Stimulated activated CD4-positive, alpha-beta T cell treated with anti-CD3 and anti-CD28 coated beads, Interleukin-2, amount 100 ng/mL, for 4 hours (primary cell): ENCODE data around the gene FRYL.
"Not testable (repeated sequence)": the region's sequence is repeated elsewhere in the genome, so short reads cannot be mapped to it uniquely, and the experiment has no call there.

Experiments used
- DNase-seq: peaks from one replicate; pipeline ENCODE4 v3.0.0-alpha.2; 2020; ENCODE audit warnings: low read depth

Gene FRYL

DNA sequence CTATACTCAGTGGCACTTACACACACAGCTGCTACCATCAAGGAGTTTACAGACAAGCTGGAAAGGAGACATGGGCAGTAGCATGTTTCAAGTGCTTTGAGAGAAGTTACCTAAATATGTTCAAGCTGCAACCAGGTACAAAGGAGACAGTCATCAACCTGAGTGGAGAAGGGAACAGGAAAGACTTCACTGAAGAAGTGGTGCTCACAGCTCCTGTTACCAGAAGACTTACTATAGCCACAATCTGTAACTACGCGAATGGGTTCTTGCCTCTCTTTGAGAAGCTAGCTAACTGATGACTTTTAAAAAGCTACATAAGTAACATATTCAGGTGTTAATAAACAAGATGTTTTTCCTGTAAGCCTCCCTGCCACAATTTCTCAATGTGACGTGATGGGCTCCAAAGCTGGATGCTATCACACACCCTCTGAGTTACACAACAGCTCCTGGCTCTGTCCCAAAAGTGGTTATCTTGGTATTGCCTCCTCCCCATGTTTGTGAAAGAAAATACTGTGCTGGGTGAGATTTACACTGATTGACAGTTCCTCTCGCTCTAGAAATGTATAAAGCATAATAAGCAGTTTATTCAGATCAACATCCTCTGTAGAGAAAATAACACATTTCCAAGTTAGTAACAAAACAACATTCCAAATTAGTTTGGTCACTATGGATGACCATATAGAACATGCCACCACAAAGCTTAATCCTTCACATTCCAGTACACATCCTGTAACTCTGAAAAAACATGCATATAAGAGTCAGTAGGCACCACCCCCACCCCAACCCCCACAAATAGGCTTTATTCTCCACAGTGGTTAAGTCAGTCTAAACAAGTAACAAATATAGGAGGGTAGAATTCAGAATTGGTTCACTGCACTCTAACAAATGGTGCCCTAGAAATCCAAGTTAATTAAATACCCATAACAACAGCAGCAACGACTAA is 81.8 kb downstream of the FRYL start:
- no peak for DNase-seq

DNA sequence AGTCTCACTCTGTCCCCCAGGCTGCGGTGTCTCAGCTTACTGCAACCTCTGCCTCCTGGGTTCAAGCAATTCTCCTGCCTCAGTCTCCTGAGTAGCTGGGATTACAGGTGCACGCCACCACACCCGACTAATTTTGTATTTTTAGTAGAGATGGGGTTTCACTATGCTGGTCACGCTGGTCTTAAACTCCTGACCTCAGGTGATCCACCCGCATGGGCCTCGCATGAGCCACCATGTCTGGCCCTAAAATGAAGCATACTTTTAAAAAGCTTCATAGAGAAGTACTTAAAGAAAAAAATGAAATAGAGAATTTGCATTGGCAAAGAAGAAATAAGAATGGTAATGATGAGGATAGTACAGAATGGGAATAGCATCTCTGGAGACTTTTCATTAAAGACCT is 82.6 kb downstream of the FRYL start:
- DNase-seq: not testable (repeated sequence)

GRCh38 chr4:48694824-48695223 is 85.3 kb downstream of the FRYL start:
- DNase-seq: no peak

DNA sequence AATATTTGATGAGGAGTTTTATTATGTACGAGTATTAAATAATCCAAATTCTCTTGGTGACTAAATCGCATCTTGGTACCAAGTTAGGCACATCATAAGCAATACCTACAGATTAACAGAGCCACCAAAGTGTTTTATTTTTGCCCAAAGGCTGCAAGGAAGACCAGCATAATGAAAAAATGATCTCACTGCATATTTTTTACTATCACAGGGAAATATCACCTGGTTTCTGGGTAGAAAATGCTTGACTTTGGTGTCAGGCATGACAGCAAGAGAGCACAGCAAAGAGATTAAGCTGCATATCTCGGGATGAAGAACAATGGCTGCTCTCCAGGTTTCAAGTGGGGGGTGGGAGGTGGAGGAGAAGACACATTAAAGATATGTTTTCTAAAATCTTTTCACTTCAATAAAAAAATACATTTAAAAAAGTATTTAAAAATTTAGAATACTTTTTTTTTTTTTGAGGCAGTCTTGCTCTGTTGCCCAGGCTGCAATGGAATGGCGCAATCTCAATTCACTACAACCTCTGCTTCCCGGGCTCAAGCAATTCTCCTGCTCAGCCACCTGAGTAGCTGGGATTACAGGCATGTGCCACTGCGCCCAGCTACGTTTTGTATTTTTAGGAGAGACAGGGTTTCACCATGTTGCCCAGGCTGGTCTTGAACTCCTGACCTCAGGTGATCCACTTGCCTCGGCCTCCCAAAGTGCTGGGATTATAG is 86.1 kb downstream of the FRYL start:
- DNase-seq: no peak

DNA sequence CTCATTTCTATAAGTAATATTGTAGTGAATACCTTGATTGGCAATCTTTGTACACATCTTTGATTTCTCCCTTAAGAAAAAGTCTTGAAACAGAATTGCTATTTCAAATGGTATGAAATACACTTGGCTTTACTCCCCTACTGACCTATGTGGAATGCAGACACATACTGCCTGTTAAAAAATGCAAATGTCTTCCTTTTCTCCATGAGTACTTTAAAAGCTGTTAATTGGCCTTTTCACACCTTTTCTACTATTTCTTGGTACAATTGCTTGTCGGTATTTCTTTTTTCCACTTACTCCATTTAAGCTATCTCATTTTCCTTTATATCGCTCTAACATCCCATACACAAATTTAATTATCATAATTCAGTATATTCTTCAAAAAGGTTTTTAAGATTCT is 87.2 kb downstream of the FRYL start:
- no peak for DNase-seq

DNA sequence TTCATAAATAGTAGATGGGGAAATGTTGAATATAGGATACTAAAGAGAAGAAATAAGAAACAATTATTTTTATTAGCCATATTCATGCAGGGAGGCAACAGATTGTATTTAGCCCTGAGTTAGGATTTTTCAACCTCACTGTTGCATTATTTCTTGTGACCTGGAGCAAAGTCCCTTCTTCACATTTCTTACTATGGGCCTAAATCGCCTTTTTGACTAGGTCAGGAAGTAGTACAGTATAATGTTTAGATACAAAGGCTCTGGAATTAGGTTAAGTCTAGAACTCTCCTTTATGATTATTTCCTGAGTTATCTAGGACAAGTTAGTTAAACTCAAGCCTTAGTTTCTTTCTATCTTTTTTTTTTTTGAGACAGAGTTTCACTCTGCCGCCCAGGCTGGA is 88.0 kb downstream of the FRYL start:
- no peak for DNase-seq

- no peak for DNase-seq
Observed at GRCh38 chr4:48688953-48689352, 91.1 kb downstream of the FRYL start.

DNA sequence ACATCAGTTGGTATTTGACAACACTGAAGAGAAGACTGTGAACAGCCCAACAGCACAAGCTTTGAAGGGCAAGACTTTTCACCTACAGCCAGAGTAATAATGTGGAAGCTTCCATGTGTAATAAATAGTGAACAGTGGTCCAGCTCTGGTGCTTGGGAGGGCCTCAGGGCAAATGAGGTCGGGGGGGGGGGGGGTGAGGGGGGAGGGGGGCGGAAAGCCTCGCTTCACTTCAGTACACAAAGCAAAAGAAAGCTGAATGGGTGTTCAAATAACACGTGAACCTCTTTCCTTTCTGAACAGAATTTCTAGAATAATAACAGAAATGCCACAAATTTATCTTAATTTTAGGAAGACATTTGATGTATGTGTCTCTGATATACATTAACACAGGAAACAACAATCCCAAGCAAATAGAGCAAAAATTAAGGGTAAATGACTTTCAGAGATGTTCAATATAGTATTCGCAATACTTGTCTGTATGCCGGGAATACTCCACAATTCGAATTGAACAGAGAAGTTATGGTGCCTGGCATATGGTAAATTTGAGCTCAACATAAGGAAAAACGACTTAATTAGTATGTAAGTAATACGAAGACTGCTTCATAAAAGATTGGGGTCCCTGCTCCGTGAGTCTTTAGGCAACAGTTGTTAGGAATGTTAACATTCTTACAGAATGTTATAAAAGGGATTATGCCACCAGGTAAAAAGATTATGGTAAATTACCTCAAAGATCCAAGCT is 92.6 kb downstream of the FRYL start:
- no peak for DNase-seq

GRCh38 chr4:48686369-48686768 is 93.7 kb downstream of the FRYL start:
- DNase-seq: no peak

DNA sequence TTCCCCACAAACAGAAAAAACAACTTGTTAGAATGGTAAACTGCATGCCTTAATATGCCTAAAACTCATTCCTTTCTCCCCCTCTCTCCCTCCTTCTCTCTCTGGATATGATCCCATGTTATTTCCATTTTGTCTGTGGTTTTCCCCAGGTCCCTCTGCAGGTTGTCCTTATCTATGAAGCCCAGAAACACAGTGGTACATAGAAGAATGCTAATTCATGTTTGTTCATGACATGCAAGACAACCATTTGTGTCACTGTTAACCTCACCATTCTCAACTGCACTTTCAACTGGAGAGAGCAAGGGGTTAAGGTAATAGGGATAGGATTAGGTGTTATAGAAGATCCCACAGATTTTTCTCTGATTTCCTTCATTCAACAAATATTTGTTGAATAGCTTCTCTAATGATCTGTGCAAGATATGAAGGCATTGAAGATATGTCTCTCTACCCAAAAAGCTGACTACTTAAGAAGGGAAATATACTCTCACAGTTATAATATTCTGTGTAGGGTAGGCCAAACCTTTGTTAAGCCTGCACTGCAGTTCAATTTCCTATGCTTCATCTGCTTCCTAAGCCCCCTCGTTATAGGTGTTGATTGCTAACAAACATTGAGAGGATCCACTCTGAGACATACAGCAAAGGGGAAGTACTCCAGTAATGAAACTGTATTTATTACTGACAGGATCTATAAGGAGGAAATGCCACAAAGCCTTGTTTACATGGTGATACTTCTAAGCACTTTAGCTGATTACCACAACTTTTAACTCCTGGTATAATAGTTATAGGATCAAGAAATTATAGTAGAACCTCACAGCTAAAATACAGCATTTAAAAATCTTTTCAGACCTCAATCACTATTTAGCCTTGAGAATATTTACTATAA is 96.1 kb downstream of the FRYL start:
- no peak for DNase-seq

DNA sequence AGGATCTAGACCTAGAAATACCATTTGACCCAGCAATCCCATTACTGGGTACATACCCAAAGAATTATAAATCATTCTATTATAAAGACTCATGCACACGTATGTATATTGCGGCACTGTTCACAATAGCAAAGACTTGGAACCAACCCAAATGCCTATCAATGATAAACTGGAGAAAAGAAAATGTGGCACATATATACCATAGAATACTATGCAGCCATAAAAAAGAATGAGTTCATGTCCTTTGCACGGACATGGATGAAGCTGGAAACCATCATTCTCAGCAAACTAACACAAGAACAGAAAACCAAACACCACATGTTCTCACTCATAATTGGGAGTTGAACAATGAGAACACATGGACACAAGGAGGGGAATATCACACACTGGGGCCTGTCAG is 97.2 kb downstream of the FRYL start:
- not testable (repeated sequence) for DNase-seq

GRCh38 chr4:48681856-48682255 is 98.2 kb downstream of the FRYL start:
- peak; percentile 7 for DNase-seq

GRCh38 chr4:48680848-48681568 is 99.1 kb downstream of the FRYL start:
- no peak for DNase-seq

GRCh38 chr4:48673537-48673936 is 106.5 kb downstream of the FRYL start:
- no peak for DNase-seq

- DNase-seq: no peak
Observed at GRCh38 chr4:48670587-48670986, 109.5 kb downstream of the FRYL start.

DNA sequence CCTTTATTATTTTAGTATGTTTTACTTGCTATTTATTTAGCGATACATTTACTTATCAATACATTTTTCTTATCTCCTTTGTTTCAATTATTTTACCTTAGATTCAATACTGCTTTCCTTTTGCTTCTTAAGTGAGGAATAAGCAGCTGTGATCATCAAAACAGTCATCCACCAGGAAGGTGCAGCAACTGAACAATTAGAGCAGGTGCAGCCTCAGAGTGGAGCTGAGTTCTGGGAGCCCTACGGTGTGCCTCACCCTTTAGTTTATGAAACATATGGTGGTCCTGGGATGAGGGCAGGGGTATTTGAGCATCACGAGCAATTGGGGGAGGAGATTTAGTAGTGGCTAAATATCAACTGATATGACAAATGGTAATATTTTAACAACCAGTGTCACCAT is 111.0 kb downstream of the FRYL start:
- no peak for DNase-seq

GRCh38 chr4:48668254-48669017 is 111.6 kb downstream of the FRYL start:
- no peak for DNase-seq

DNA sequence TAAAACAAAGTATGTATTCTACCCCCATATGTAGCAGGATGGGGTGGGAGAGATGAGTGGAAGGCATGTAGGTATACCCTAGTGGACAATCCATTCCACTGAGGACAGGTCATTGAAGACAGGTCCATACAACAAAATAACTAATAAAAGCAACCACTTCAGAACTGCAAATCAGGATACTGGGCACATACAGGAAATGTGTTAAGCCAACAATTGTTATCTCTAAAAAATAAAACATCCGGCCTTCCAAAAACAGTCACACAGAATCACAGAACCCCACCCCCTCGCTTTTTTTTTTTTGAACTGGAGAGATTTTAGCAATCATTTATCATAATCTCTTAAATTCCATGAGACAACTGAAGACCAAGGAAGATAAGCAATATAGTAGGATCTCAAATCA is 112.9 kb downstream of the FRYL start:
- DNase-seq: no peak

DNA sequence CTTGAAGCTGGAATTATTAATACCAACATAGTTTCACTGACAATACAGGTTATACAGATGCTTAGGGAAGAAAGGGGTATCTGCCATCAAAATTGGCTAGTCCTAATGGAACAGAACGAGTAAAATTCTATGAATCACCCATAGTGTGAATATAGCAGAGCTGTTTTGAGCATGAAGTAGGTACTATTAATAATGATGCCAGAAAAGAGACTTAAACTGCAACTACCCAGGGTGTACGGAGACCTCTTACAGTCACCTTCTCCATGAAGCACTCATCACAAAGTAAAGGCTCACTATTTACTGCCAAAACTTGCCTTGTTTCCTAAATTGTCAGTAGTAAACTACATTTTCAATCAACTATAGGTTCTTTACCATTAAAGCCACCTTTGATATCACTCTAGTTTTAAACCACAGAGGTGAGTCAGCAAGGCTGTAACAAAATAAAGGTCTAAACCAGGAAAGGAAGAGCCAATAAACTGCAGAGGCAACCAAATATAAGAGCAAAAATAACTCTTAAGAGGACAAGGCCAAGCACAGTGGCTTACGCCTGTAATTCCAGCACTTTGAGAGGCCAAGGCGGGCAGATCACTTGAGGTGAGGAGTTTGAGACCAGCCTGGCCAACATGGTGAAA is 114.4 kb downstream of the FRYL start:
- no peak for DNase-seq

DNA sequence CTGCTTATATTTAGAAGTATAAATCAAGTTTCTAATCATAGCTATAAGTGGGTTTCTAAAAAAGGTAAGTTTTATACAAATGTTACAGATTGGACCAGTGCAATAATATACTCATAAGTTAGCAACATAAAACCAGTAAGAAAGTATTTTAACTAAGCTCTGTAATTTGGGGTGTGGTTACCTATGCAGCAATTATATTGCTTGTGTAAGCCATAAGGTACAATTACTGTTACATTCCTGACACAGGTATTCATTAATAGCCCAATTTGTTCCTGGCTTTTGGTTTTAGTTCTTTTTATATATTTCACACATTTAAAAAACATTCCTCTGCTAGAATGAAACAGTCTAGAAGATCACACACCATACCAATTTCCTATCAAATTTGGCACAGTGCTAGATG is 115.1 kb downstream of the FRYL start:
- no peak for DNase-seq
